GM23248 (cell line): ENCODE results near the gene TASOR2.

Source experiments
- EZH2 ChIP-seq: fragments of 200-600 bp; sonication (generic); IDR thresholded peaks from 2 replicates; pipeline ENCODE4 v1.6.1; 2018; ENCODE audit warnings: antibody characterized with exemption, mild to moderate bottlenecking; ENCODE audit not compliant: insufficient read depth, poor library complexity, severe bottlenecking
- EZH2phosphoT487 ChIP-seq: fragments of 200-600 bp; sonication (generic); IDR thresholded peaks from 2 replicates; pipeline ENCODE4 v1.6.1; 2018; ENCODE audit warnings: antibody characterized with exemption, moderate library complexity, mild to moderate bottlenecking, low read depth; ENCODE audit not compliant: insufficient read depth

- TF ChIP-seq EZH2phosphoT487 (no peak), EZH2 (no peak)
Measured at GRCh38 chr10:5650664-5651387, 33.8 kb upstream of the TASOR2 start.
